Astrocyte (in vitro differentiated cells and primary cell): ENCODE measurements around the gene CENPW. TPM values are rescaled to one million over a fixed set of nuclear protein-coding genes. Genes with fewer than 3 reads are reported as not detected.

Experiments used
- DNase-seq: peaks from one replicate; pipeline ENCODE4 v3.0.0-alpha.2; 2010; ENCODE audit warnings: low read depth
- FAIRE-seq: peaks from 2 replicates; lab custom pipeline; 2011; peaks lifted over from hg19 to GRCh38; lab: Jason Lieb, UNC
- H2AFZ ChIP-seq: 2 replicates; pipeline ENCODE4 v1.6.0; 2012; ENCODE audit warnings: low read depth, low read length, inconsistent platforms
- H3K27ac ChIP-seq: 2 replicates; pipeline ENCODE4 v1.5.1; 2011; ENCODE audit warnings: low read depth, low read length, inconsistent platforms
- H3K27me3 ChIP-seq: 2 replicates; pipeline ENCODE4 v1.6.0; 2011; ENCODE audit warnings: low read length, inconsistent platforms; ENCODE audit not compliant: insufficient read depth
- H3K36me3 ChIP-seq: 2 replicates; pipeline ENCODE4 v1.5.1; 2011; ENCODE audit warnings: low read length, inconsistent platforms; ENCODE audit not compliant: insufficient read depth
- H3K4me1 ChIP-seq: 2 replicates; pipeline ENCODE4 v1.5.1; 2011; ENCODE audit warnings: low read length, inconsistent platforms; ENCODE audit not compliant: insufficient read depth
- H3K4me2 ChIP-seq: 2 replicates; pipeline ENCODE4 v1.6.0; 2012; ENCODE audit warnings: low read length, inconsistent platforms
- H3K4me3 ChIP-seq: 2 replicates; pipeline ENCODE4 v1.5.1; 2011; ENCODE audit warnings: low read depth, mild to moderate bottlenecking, low read length, inconsistent platforms; ENCODE audit not compliant: insufficient read depth
- H3K79me2 ChIP-seq: 2 replicates; pipeline ENCODE4 v1.6.0; 2012; ENCODE audit warnings: mild to moderate bottlenecking, low read length, inconsistent platforms; ENCODE audit not compliant: insufficient read depth
- H3K9ac ChIP-seq: 2 replicates; pipeline ENCODE4 v1.6.0; 2012; ENCODE audit warnings: mild to moderate bottlenecking, low read length, inconsistent platforms
- H3K9me3 ChIP-seq: 2 replicates; pipeline ENCODE4 v1.5.1; 2012; ENCODE audit warnings: low read depth, mild to moderate bottlenecking, low read length, inconsistent platforms; ENCODE audit not compliant: insufficient read depth
- H4K20me1 ChIP-seq: 2 replicates; pipeline ENCODE4 v1.6.0; 2012; ENCODE audit warnings: low read length, inconsistent platforms; ENCODE audit not compliant: insufficient read depth
- H3K27ac Mint-ChIP-seq: one replicate; pipeline ENCODE4 v1.8.0; 2021; ENCODE audit warnings: mild to moderate bottlenecking, mixed read lengths; ENCODE audit not compliant: unreplicated experiment
- H3K27me3 Mint-ChIP-seq: one replicate; pipeline ENCODE4 v1.8.0; 2021; ENCODE audit warnings: low read depth, mixed read lengths; ENCODE audit not compliant: unreplicated experiment
- H3K36me3 Mint-ChIP-seq: one replicate; pipeline ENCODE4 v1.8.0; 2021; ENCODE audit warnings: low read depth, mixed read lengths; ENCODE audit not compliant: unreplicated experiment
- H3K4me1 Mint-ChIP-seq: one replicate; pipeline ENCODE4 v1.8.0; 2021; ENCODE audit warnings: low read depth, mixed read lengths; ENCODE audit not compliant: unreplicated experiment
- H3K4me3 Mint-ChIP-seq: one replicate; pipeline ENCODE4 v1.8.0; 2021; ENCODE audit warnings: mild to moderate bottlenecking, moderate library complexity, mixed read lengths; ENCODE audit not compliant: unreplicated experiment
- H3K9me3 Mint-ChIP-seq: one replicate; pipeline ENCODE4 v1.8.0; 2021; ENCODE audit warnings: mild to moderate bottlenecking, mixed read lengths; ENCODE audit not compliant: unreplicated experiment
- CTCF ChIP-seq: IDR thresholded peaks from 2 replicates; pipeline ENCODE4 v1.5.1; 2011; ENCODE audit warnings: low read depth, mild to moderate bottlenecking, inconsistent platforms, low read length, moderate library complexity; ENCODE audit not compliant: insufficient read depth
- EZH2 ChIP-seq: IDR thresholded peaks from 2 replicates; pipeline ENCODE4 v1.6.1; 2012; ENCODE audit warnings: mild to moderate bottlenecking, low read length, inconsistent platforms; ENCODE audit not compliant: insufficient read depth
- total RNA-seq: library from RNA; stranded (reverse); gene quantifications from 2 replicates; pipeline ENCODE4 v1.2.1, GENCODE V29; 2021

The CENPW gene
- total RNA-seq, 1 donor from 2014 or later, result 16.0 TPM

- Histone ChIP-seq H3K4me1 (peaks cover 8% of the 10 kb centered on the region), H3K9me3 (no peaks in the 10 kb centered on the region), H3K36me3 (no peaks in the 10 kb centered on the region), H3K27ac (no peak overlapping the region), H3K4me2 (no peak overlapping the region), H3K4me3 (no peak overlapping the region), H3K27me3 (no peaks in the 10 kb centered on the region), H3K9ac (no peak overlapping the region), H3K79me2 (peaks cover 53% of the 10 kb centered on the region), H2AFZ (no peak overlapping the region), H4K20me1 (no peaks in the 10 kb centered on the region)
- no peak overlapping the region for H3K27ac Mint-ChIP-seq
- TF ChIP-seq CTCF, result no peak
- TF ChIP-seq EZH2, result no peak
- FAIRE-seq, result no peak
- no peak for DNase-seq
- H3K9me3 Mint-ChIP-seq, result no peaks in the 10 kb centered on the region
- no peaks in the 10 kb centered on the region for H3K36me3 Mint-ChIP-seq
- peaks cover 4% of the 10 kb centered on the region for H3K4me1 Mint-ChIP-seq
- no peaks in the 10 kb centered on the region for H3K27me3 Mint-ChIP-seq
- no peak overlapping the region for H3K4me3 Mint-ChIP-seq
Measured at GRCh38 chr6:126344181-126344580, 4.3 kb downstream of the CENPW start.

- Histone ChIP-seq H3K9me3 (no peaks in the 10 kb centered on the region), H3K27me3 (no peaks in the 10 kb centered on the region), H3K4me1 (no peaks in the 10 kb centered on the region), H4K20me1 (no peaks in the 10 kb centered on the region), H3K36me3 (no peaks in the 10 kb centered on the region), H2AFZ (no peak overlapping the region), H3K79me2 (no peaks in the 10 kb centered on the region), H3K4me3 (no peak overlapping the region), H3K4me2 (no peak overlapping the region), H3K27ac (no peak overlapping the region), H3K9ac (no peak overlapping the region)
- H3K4me3 Mint-ChIP-seq, result no peak overlapping the region
- no peak for FAIRE-seq
- no peaks in the 10 kb centered on the region for H3K4me1 Mint-ChIP-seq
- H3K27ac Mint-ChIP-seq, result no peak overlapping the region
- H3K27me3 Mint-ChIP-seq, result no peaks in the 10 kb centered on the region
- TF ChIP-seq CTCF (no peak), EZH2 (no peak)
- H3K36me3 Mint-ChIP-seq, result no peaks in the 10 kb centered on the region
- no peak for DNase-seq
- H3K9me3 Mint-ChIP-seq, result peaks cover 2% of the 10 kb centered on the region
Measured at GRCh38 chr6:126351960-126352359, 12.0 kb downstream of the CENPW start.

- no peak overlapping the region for H3K4me3 ChIP-seq
- no peaks in the 10 kb centered on the region for H3K79me2 ChIP-seq
- TF ChIP-seq CTCF (no peak), EZH2 (no peak)
- H3K9ac ChIP-seq, result no peak overlapping the region
- H3K27me3 ChIP-seq, result no peaks in the 10 kb centered on the region
- Mint-ChIP-seq H3K36me3 (no peaks in the 10 kb centered on the region), H3K27me3 (no peaks in the 10 kb centered on the region), H3K27ac (no peak overlapping the region), H3K4me1 (no peaks in the 10 kb centered on the region), H3K4me3 (no peak overlapping the region), H3K9me3 (peaks cover 2% of the 10 kb centered on the region)
- H3K4me2 ChIP-seq, result no peak overlapping the region
- no peaks in the 10 kb centered on the region for H3K36me3 ChIP-seq
- H3K4me1 ChIP-seq, result no peaks in the 10 kb centered on the region
- FAIRE-seq (no peak), DNase-seq (no peak)
- no peak overlapping the region for H2AFZ ChIP-seq
- no peaks in the 10 kb centered on the region for H3K9me3 ChIP-seq
- H3K27ac ChIP-seq, result no peak overlapping the region
- no peaks in the 10 kb centered on the region for H4K20me1 ChIP-seq
Measured at GRCh38 chr6:126352514-126352913, 12.6 kb downstream of the CENPW start.
